Measurements from ENCODE around the gene LAMA3. TPM values are rescaled to one million over a fixed set of nuclear protein-coding genes. Genes with fewer than 3 reads are reported as not detected.

The LAMA3 gene
- total RNA-seq, 1 donor from 2014 or later = 1.9 TPM

DNA sequence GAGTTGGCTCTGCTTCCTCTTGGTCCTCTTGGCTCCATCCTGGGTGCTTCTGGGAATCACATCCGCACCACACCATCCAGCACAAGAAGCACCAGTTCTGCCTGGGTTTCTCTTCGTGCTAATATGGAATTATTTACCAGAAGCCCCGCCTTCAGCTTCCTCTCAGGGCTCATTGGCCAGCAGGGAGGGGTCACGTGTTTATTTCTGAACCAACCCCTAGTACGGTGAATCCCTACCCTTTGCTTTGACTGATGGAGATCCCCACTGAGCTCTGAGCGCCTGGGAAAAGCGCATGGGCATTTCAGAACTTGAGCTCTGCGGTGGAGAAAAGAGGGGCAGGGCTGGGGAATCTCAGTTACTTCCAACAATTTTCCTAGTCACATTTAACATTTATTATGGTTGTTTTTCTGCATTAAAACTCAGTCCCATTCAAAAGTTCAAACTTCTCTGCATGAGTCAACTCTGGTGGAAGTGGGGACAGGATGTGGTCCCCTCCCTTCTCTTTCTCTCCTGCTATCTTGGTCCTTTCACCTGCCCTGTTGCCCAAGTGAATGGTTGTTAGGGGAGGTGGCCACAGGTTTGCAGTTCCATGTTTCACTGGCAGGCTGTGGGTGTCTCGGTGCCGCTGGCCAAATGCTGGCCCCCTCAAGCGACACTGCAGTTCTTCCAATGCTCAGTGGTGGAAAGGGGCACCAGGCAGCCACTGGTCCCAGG, 248.9 kb downstream of the LAMA3 start:
- H3K27me3 Mint-ChIP-seq (ENCODE audit: low read depth) = peaks cover 4% of the 10 kb centered on the region

DNA sequence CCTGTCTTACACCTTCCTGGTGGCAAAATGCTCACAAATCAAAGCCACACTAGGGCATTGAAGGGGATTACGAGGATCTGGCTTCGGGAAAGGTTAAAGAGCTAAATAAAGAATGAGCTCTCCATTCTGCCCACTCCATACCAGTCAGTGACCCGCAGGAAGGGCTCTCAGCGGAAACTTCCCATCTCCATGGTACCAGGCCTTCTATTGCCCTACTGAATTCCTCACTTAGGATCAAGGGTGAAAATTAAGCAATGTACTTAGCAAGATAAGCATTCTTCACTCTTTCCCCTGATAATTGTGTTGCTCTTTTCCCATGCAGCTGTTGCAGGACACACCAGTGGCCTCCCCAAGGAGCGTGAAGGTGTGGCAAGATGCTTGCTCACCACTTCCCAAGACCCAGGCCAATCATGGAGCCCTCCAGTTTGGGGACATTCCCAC, 249.7 kb downstream of the LAMA3 start:
- no peak for DNase-seq (ENCODE audit: low spot score)
- Mint-ChIP-seq H3K27ac (ENCODE audit: unreplicated experiment) (no peak overlapping the region), H3K27me3 (ENCODE audit: low read depth) (peaks cover 4% of the 10 kb centered on the region), H3K4me1 (ENCODE audit: low read depth) (peaks cover 2% of the 10 kb centered on the region), H3K36me3 (ENCODE audit: low read depth) (no peaks in the 10 kb centered on the region), H3K4me3 (ENCODE audit: unreplicated experiment) (no peak overlapping the region), H3K9me3 (ENCODE audit: low read depth) (no peaks in the 10 kb centered on the region)
- no peak for TF ChIP-seq CTCF (IDR thresholded peaks at IDR 0.05)

More for the DNA sequence above, 248.9 kb downstream of the LAMA3 start:
- no peak for TF ChIP-seq CTCF (IDR thresholded peaks at IDR 0.05)
- Mint-ChIP-seq H3K36me3 (ENCODE audit: low read depth) (no peaks in the 10 kb centered on the region), H3K9me3 (ENCODE audit: low read depth) (no peaks in the 10 kb centered on the region), H3K4me3 (ENCODE audit: unreplicated experiment) (no peak overlapping the region), H3K4me1 (ENCODE audit: low read depth) (peaks cover 5% of the 10 kb centered on the region), H3K27ac (ENCODE audit: unreplicated experiment) (no peak overlapping the region)
- no peak for DNase-seq (ENCODE audit: low spot score)

GRCh38 chr18:23939366-23939765, 250.1 kb downstream of the LAMA3 start:
- no peak for DNase-seq (ENCODE audit: low spot score)
- TF ChIP-seq CTCF (IDR thresholded peaks at IDR 0.05) = no peak
- H3K27me3 Mint-ChIP-seq (ENCODE audit: low read depth) = peaks cover 4% of the 10 kb centered on the region
- no peaks in the 10 kb centered on the region for H3K36me3 Mint-ChIP-seq (ENCODE audit: low read depth)
- H3K4me1 Mint-ChIP-seq (ENCODE audit: low read depth) = peaks cover 7% of the 10 kb centered on the region
- no peaks in the 10 kb centered on the region for H3K9me3 Mint-ChIP-seq (ENCODE audit: low read depth)
- no peak overlapping the region for H3K27ac Mint-ChIP-seq (ENCODE audit: unreplicated experiment)
- no peak overlapping the region for H3K4me3 Mint-ChIP-seq (ENCODE audit: unreplicated experiment)

- H3K27ac Mint-ChIP-seq (ENCODE audit: unreplicated experiment) = no peak overlapping the region
- H3K4me1 Mint-ChIP-seq (ENCODE audit: low read depth) = peaks cover 10% of the 10 kb centered on the region
- H3K4me3 Mint-ChIP-seq (ENCODE audit: unreplicated experiment) = no peak overlapping the region
- no peaks in the 10 kb centered on the region for H3K9me3 Mint-ChIP-seq (ENCODE audit: low read depth)
- H3K27me3 Mint-ChIP-seq (ENCODE audit: low read depth) = peaks cover 3% of the 10 kb centered on the region
- no peaks in the 10 kb centered on the region for H3K36me3 Mint-ChIP-seq (ENCODE audit: low read depth)
- no peak for DNase-seq (ENCODE audit: low spot score)
- no peak for TF ChIP-seq CTCF (IDR thresholded peaks at IDR 0.05)
These were observed 250.6 kb downstream of the LAMA3 start for GRCh38 chr18:23939896-23940295.

GRCh38 chr18:23941791-23942190, 252.5 kb downstream of the LAMA3 start:
- Mint-ChIP-seq H3K4me3 (ENCODE audit: unreplicated experiment) (no peak overlapping the region), H3K4me1 (ENCODE audit: low read depth) (peaks cover 10% of the 10 kb centered on the region), H3K27me3 (ENCODE audit: low read depth) (no peaks in the 10 kb centered on the region), H3K27ac (ENCODE audit: unreplicated experiment) (no peak overlapping the region), H3K36me3 (ENCODE audit: low read depth) (no peaks in the 10 kb centered on the region), H3K9me3 (ENCODE audit: low read depth) (no peaks in the 10 kb centered on the region)
- DNase-seq (ENCODE audit: low spot score) = no peak
- TF ChIP-seq CTCF (IDR thresholded peaks at IDR 0.05) = no peak

Data from chondrocyte (in vitro differentiated cells).